Measurements from ENCODE around the gene KAZN. TPM values are rescaled to one million over a fixed set of nuclear protein-coding genes. Genes with fewer than 3 reads are reported as not detected.

KAZN gene
- total RNA-seq, 1 donor from 2014 or later = 9.4 TPM

- no peaks in the 10 kb centered on the region for H3K4me1 Mint-ChIP-seq (ENCODE audit: low read depth, unreplicated experiment)
- H3K9me3 ChIP-seq (ENCODE audit: insufficient read depth, low read depth, low read length) = no peaks in the 10 kb centered on the region
- H3K27me3 ChIP-seq (ENCODE audit: insufficient read depth, low read length) = peaks cover 8% of the 10 kb centered on the region
- H3K4me3 Mint-ChIP-seq (ENCODE audit: unreplicated experiment) = no peak overlapping the region
- no peak overlapping the region for H3K27ac Mint-ChIP-seq (ENCODE audit: unreplicated experiment)
- no peaks in the 10 kb centered on the region for H3K36me3 ChIP-seq (ENCODE audit: insufficient read depth, low read length)
- TF ChIP-seq EZH2 (IDR thresholded peaks at IDR 0.05; ENCODE audit: insufficient read depth, low read length) = no peak
- TF ChIP-seq, protein P1, sequence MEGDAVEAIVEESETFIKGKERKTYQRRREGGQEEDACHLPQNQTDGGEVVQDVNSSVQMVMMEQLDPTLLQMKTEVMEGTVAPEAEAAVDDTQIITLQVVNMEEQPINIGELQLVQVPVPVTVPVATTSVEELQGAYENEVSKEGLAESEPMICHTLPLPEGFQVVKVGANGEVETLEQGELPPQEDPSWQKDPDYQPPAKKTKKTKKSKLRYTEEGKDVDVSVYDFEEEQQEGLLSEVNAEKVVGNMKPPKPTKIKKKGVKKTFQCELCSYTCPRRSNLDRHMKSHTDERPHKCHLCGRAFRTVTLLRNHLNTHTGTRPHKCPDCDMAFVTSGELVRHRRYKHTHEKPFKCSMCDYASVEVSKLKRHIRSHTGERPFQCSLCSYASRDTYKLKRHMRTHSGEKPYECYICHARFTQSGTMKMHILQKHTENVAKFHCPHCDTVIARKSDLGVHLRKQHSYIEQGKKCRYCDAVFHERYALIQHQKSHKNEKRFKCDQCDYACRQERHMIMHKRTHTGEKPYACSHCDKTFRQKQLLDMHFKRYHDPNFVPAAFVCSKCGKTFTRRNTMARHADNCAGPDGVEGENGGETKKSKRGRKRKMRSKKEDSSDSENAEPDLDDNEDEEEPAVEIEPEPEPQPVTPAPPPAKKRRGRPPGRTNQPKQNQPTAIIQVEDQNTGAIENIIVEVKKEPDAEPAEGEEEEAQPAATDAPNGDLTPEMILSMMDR (IDR thresholded peaks at IDR 0.05; ENCODE audit: insufficient read depth, low read depth, low read length) = no peak
- H3K4me2 ChIP-seq (ENCODE audit: low read length) = no peak overlapping the region
- no peaks in the 10 kb centered on the region for H3K79me2 ChIP-seq (ENCODE audit: insufficient read depth, low read length)
- H3K4me3 ChIP-seq (ENCODE audit: insufficient read depth, low read depth, low read length) = no peak overlapping the region
- H3K36me3 Mint-ChIP-seq (ENCODE audit: low read depth, unreplicated experiment) = no peaks in the 10 kb centered on the region
- FAIRE-seq (no peak), DNase-seq (ENCODE audit: low read depth) (no peak)
- no peaks in the 10 kb centered on the region for H4K20me1 ChIP-seq (ENCODE audit: insufficient read depth, low read length)
- no peaks in the 10 kb centered on the region for H3K9me3 Mint-ChIP-seq (ENCODE audit: unreplicated experiment)
- H3K27me3 Mint-ChIP-seq (ENCODE audit: low read depth, unreplicated experiment) = peaks cover 49% of the 10 kb centered on the region
- H3K27ac ChIP-seq (ENCODE audit: low read depth, low read length) = no peak overlapping the region
- no peak overlapping the region for H2AFZ ChIP-seq (ENCODE audit: low read depth, low read length)
- H3K4me1 ChIP-seq (ENCODE audit: insufficient read depth, low read length) = no peaks in the 10 kb centered on the region
- no peak overlapping the region for H3K9ac ChIP-seq (ENCODE audit: low read length)
Measured at GRCh38 chr1:15122331-15122730, 523.8 kb downstream of the KAZN start.

DNA sequence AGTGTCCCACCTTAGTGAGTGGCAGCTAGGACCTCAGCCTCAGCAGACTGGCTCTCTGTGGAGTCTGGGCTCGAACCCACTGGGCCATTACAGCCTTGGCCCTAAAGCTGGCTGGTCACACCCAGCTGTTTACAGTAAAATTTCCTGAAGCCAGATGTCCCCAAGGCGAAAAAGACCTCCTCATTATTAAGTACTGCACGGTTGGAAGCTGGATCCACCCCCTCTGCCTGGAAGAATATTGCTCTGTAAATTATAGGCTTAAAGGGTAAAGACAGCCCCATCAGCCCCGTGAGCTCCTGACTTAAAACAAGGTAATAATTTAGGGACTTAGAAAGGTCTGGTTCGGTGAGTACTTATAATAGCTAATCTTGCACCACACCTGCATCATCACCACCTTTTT, 524.8 kb downstream of the KAZN start:
- H3K27ac Mint-ChIP-seq (ENCODE audit: unreplicated experiment) = no peak overlapping the region
- no peaks in the 10 kb centered on the region for H3K36me3 Mint-ChIP-seq (ENCODE audit: low read depth, unreplicated experiment)
- H3K4me1 Mint-ChIP-seq (ENCODE audit: low read depth, unreplicated experiment) = no peaks in the 10 kb centered on the region
- peaks cover 47% of the 10 kb centered on the region for H3K27me3 Mint-ChIP-seq (ENCODE audit: low read depth, unreplicated experiment)
- Histone ChIP-seq H3K27me3 (ENCODE audit: insufficient read depth, low read length) (peaks cover 8% of the 10 kb centered on the region), H3K4me2 (ENCODE audit: low read length) (no peak overlapping the region), H2AFZ (ENCODE audit: low read depth, low read length) (no peak overlapping the region), H3K9me3 (ENCODE audit: insufficient read depth, low read depth, low read length) (no peaks in the 10 kb centered on the region), H3K4me3 (ENCODE audit: insufficient read depth, low read depth, low read length) (no peak overlapping the region), H3K36me3 (ENCODE audit: insufficient read depth, low read length) (no peaks in the 10 kb centered on the region), H3K9ac (ENCODE audit: low read length) (no peak overlapping the region), H3K79me2 (ENCODE audit: insufficient read depth, low read length) (no peaks in the 10 kb centered on the region), H3K4me1 (ENCODE audit: insufficient read depth, low read length) (no peaks in the 10 kb centered on the region), H3K27ac (ENCODE audit: low read depth, low read length) (no peak overlapping the region), H4K20me1 (ENCODE audit: insufficient read depth, low read length) (no peaks in the 10 kb centered on the region)
- FAIRE-seq = no peak
- H3K9me3 Mint-ChIP-seq (ENCODE audit: unreplicated experiment) = no peaks in the 10 kb centered on the region
- no peak overlapping the region for H3K4me3 Mint-ChIP-seq (ENCODE audit: unreplicated experiment)
- TF ChIP-seq, protein P1 (IDR thresholded peaks at IDR 0.05; ENCODE audit: insufficient read depth, low read depth, low read length) = no peak
- no peak for TF ChIP-seq EZH2 (IDR thresholded peaks at IDR 0.05; ENCODE audit: insufficient read depth, low read length)
- DNase-seq (ENCODE audit: low read depth) = no peak

- no peak for FAIRE-seq
- Histone ChIP-seq H4K20me1 (ENCODE audit: insufficient read depth, low read length) (no peaks in the 10 kb centered on the region), H3K9me3 (ENCODE audit: insufficient read depth, low read depth, low read length) (no peaks in the 10 kb centered on the region), H3K4me2 (ENCODE audit: low read length) (no peak overlapping the region), H3K27me3 (ENCODE audit: insufficient read depth, low read length) (peaks cover 8% of the 10 kb centered on the region), H3K9ac (ENCODE audit: low read length) (no peak overlapping the region), H3K79me2 (ENCODE audit: insufficient read depth, low read length) (no peaks in the 10 kb centered on the region), H3K4me1 (ENCODE audit: insufficient read depth, low read length) (no peaks in the 10 kb centered on the region), H3K27ac (ENCODE audit: low read depth, low read length) (no peak overlapping the region), H3K4me3 (ENCODE audit: insufficient read depth, low read depth, low read length) (no peak overlapping the region), H3K36me3 (ENCODE audit: insufficient read depth, low read length) (no peaks in the 10 kb centered on the region), H2AFZ (ENCODE audit: low read depth, low read length) (no peak overlapping the region)
- H3K27ac Mint-ChIP-seq (ENCODE audit: unreplicated experiment) = no peak overlapping the region
- H3K27me3 Mint-ChIP-seq (ENCODE audit: low read depth, unreplicated experiment) = peaks cover 43% of the 10 kb centered on the region
- no peak overlapping the region for H3K4me3 Mint-ChIP-seq (ENCODE audit: unreplicated experiment)
- DNase-seq (ENCODE audit: low read depth) = no peak
- no peak for TF ChIP-seq EZH2 (IDR thresholded peaks at IDR 0.05; ENCODE audit: insufficient read depth, low read length)
- TF ChIP-seq, protein P1 (IDR thresholded peaks at IDR 0.05; ENCODE audit: insufficient read depth, low read depth, low read length) = no peak
- H3K4me1 Mint-ChIP-seq (ENCODE audit: low read depth, unreplicated experiment) = no peaks in the 10 kb centered on the region
- no peaks in the 10 kb centered on the region for H3K36me3 Mint-ChIP-seq (ENCODE audit: low read depth, unreplicated experiment)
- H3K9me3 Mint-ChIP-seq (ENCODE audit: unreplicated experiment) = no peaks in the 10 kb centered on the region
Measured at GRCh38 chr1:15123925-15124324, 525.4 kb downstream of the KAZN start.
